HL-60 (cell line): ENCODE measurements around the gene CFAP100.

Experiments used
- DNase-seq, 2 experiments: peaks; one replicate each; pipeline ENCODE4 v3.0.0-alpha.2; 2010 to 2020; ENCODE audit warnings: low read depth in 1 of 2, low spot score in 1 of 2
- H3K27ac ChIP-seq: fragments of 250-450 bp; sonication (Bioruptor Pico); replicated peaks from 2 replicates; pipeline ENCODE4 v1.5.1; 2020; ENCODE audit warnings: mild to moderate bottlenecking, moderate library complexity
- H3K27me3 ChIP-seq: fragments of 250-450 bp; sonication (Bioruptor Pico); 2 replicates; pipeline ENCODE4 v1.5.1; 2021; ENCODE audit warnings: mild to moderate bottlenecking, moderate library complexity; ENCODE audit not compliant: insufficient read depth, poor library complexity, severe bottlenecking
- H3K4me3 ChIP-seq: replicated peaks from 2 replicates; pipeline ENCODE4 v1.5.1; 2011; ENCODE audit warnings: mild to moderate bottlenecking, control low read depth, low read length; ENCODE audit not compliant: insufficient read depth
- GABPA ChIP-seq: IDR thresholded peaks from 2 replicates; pipeline ENCODE4 v1.6.1; 2012; ENCODE audit warnings: low read depth
- POLR2AphosphoS5 ChIP-seq: IDR thresholded peaks from 2 replicates; pipeline ENCODE4 v1.6.1; 2012; ENCODE audit warnings: low read depth
- SPI1 ChIP-seq: IDR thresholded peaks from 2 replicates; pipeline ENCODE4 v1.6.1; 2012; ENCODE audit warnings: low read depth, mild to moderate bottlenecking, borderline replicate concordance
- TF ChIP-seq, protein P1 (sequence below): IDR thresholded peaks from 2 replicates; pipeline ENCODE4 v1.6.1; 2012; ENCODE audit warnings: low read depth; ENCODE audit not compliant: insufficient replicate concordance
- TF ChIP-seq, protein P2 (sequence below): IDR thresholded peaks from one replicate; pipeline ENCODE4 v1.5.1; 2011; ENCODE audit warnings: low read length, control low read depth, inconsistent platforms; ENCODE audit not compliant: insufficient read depth

Gene CFAP100

DNA sequence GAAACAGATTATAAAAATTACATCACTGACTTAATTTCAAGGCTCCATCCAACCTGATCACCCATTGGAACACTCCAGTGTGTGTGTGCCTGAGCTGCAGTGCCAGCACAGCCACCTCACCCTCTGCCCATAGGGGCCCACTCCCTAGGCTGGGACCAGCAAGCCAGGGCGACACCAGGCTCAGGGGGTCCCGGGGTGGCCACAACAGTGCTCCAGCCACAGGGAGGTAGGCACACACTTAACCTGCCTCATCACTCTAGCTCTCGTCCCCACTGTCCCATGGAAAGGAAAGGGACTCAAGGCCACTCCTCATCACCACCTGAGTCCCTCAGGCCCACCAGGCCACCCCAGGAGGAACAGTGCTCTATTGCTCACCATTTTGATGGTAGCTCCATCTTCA is 56.0 kb downstream of the CFAP100 start:
- no peaks in the 10 kb centered on the region for H3K27me3 ChIP-seq
- TF ChIP-seq SPI1 = no peak
- TF ChIP-seq, protein P1, sequence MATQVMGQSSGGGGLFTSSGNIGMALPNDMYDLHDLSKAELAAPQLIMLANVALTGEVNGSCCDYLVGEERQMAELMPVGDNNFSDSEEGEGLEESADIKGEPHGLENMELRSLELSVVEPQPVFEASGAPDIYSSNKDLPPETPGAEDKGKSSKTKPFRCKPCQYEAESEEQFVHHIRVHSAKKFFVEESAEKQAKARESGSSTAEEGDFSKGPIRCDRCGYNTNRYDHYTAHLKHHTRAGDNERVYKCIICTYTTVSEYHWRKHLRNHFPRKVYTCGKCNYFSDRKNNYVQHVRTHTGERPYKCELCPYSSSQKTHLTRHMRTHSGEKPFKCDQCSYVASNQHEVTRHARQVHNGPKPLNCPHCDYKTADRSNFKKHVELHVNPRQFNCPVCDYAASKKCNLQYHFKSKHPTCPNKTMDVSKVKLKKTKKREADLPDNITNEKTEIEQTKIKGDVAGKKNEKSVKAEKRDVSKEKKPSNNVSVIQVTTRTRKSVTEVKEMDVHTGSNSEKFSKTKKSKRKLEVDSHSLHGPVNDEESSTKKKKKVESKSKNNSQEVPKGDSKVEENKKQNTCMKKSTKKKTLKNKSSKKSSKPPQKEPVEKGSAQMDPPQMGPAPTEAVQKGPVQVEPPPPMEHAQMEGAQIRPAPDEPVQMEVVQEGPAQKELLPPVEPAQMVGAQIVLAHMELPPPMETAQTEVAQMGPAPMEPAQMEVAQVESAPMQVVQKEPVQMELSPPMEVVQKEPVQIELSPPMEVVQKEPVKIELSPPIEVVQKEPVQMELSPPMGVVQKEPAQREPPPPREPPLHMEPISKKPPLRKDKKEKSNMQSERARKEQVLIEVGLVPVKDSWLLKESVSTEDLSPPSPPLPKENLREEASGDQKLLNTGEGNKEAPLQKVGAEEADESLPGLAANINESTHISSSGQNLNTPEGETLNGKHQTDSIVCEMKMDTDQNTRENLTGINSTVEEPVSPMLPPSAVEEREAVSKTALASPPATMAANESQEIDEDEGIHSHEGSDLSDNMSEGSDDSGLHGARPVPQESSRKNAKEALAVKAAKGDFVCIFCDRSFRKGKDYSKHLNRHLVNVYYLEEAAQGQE = no peak
- TF ChIP-seq POLR2AphosphoS5 = no peak
- TF ChIP-seq GABPA = no peak
- TF ChIP-seq, protein P2, sequence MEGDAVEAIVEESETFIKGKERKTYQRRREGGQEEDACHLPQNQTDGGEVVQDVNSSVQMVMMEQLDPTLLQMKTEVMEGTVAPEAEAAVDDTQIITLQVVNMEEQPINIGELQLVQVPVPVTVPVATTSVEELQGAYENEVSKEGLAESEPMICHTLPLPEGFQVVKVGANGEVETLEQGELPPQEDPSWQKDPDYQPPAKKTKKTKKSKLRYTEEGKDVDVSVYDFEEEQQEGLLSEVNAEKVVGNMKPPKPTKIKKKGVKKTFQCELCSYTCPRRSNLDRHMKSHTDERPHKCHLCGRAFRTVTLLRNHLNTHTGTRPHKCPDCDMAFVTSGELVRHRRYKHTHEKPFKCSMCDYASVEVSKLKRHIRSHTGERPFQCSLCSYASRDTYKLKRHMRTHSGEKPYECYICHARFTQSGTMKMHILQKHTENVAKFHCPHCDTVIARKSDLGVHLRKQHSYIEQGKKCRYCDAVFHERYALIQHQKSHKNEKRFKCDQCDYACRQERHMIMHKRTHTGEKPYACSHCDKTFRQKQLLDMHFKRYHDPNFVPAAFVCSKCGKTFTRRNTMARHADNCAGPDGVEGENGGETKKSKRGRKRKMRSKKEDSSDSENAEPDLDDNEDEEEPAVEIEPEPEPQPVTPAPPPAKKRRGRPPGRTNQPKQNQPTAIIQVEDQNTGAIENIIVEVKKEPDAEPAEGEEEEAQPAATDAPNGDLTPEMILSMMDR = no peak
- H3K4me3 ChIP-seq = no peak overlapping the region
- H3K27ac ChIP-seq = no peak overlapping the region
- no peak for DNase-seq

DNA sequence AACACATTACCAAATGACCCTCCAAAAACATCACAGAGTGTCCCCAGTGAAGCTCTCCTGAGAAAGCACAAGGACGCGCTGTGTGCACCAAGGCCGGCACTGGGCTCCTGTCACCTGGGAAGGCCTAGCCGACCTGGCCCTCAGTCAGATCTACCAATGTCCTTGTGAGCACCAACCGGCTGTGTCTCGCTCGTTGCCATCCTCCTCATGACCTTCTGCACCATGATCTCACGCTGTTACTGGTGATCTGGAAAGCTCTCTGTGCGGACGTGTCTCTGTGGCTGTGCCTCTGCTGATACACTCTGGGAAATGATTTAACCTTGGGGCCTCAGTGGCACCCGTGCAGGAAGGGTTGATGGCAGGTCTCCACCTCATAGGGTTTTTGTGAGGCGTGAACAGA is 56.8 kb downstream of the CFAP100 start:
- Histone ChIP-seq H3K27ac (no peak overlapping the region), H3K4me3 (no peak overlapping the region), H3K27me3 (no peaks in the 10 kb centered on the region)
- DNase-seq = no peak
- TF ChIP-seq, protein P2 = no peak
- TF ChIP-seq POLR2AphosphoS5 (no peak), GABPA (no peak), SPI1 (no peak)
- TF ChIP-seq, protein P1 = no peak

DNA sequence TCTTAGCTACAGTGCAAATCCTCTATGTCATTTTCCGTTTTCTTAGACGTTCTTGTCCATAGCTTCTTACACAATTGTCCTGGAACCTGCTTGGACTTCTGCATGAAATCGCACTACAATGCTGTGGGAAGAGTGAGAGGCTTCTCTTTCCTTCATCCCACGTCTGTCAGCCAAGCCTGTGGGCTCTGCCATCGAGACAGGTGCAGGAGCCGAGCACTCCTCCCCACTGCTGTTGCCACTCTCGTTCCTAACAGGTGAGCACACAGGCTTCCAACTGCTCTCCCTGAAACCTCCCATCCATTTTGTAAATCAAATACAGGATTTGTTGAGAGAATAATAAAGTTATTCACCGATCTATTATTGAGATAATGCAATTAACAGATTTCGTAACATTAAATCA is 57.5 kb downstream of the CFAP100 start:
- Histone ChIP-seq H3K27me3 (no peaks in the 10 kb centered on the region), H3K4me3 (no peak overlapping the region), H3K27ac (no peak overlapping the region)
- DNase-seq = no peak
- TF ChIP-seq POLR2AphosphoS5 (no peak), SPI1 (no peak), GABPA (no peak)
- TF ChIP-seq, protein P2 = no peak
- TF ChIP-seq, protein P1 = no peak
